Caki2 (cell line): Measurements from ENCODE around the gene CDKN3. TPM values are rescaled to one million over a fixed set of nuclear protein-coding genes. Genes with fewer than 3 reads are reported as not detected.
"Not testable (repeated sequence)": the region's sequence is repeated elsewhere in the genome, so short reads cannot be mapped to it uniquely, and the experiment has no call there.

Experiments
- DNase-seq: peaks from one replicate; pipeline ENCODE4 v3.0.0-alpha.2; 2015; ENCODE audit warnings: low read depth
- in situ Hi-C: cut with HindIII; loops from 2 replicates; pipeline ENCODE4 v1.10.0; 2016; ENCODE audit warnings: low sequenced_read_pairs, low pct_unique_long_range_greater_than_20kb, mixed read lengths
- total RNA-seq: library from RNA; depleted of rRNA; stranded (reverse); fragments of >200 nt; shearing (Covaris generic); gene quantifications from 2 replicates; pipeline ENCODE4 v1.2.3, GENCODE V29; 2014; ENCODE audit warnings: low replicate concordance

The CDKN3 gene
- total RNA-seq, 1 experiment from 2014 or later, result 101 TPM

DNA sequence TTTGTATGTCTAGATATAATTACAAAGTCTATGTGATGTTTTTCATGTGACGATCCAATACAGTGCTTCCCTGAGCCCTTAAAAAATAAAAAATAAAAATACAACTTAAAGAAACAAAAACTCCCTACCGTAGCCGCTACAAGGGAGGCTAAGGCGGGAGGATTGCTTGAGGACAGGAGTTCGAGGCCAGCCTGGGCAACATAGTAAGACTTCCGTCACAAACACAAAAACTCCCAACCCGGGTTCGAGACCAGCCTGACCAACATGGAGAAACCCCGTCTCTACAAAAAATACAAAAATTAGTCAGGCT lies 669 bp upstream of the CDKN3 start:
- in situ Hi-C loops, result no loop called here
- DNase-seq, result no peak

DNA sequence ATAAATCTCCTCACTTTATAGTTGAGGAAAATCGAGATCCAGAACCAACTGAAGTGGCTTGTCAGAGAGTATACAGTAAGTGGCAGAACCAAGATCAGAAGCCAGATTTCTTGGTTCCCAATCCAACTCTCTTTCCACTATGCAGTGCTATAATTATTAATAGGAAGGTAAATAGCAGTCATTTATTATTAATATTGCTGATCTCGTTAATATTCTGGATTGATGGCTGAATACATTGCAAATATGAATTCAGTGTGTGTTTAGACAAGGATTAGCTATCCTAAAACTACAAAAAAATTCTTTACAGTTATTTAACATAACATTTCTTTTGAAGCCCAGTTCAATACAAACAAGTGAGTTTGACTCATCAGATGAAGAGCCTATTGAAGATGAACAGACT lies 2.8 kb downstream of the CDKN3 start:
- in situ Hi-C loops, result no loop called here
- no peak for DNase-seq

DNA sequence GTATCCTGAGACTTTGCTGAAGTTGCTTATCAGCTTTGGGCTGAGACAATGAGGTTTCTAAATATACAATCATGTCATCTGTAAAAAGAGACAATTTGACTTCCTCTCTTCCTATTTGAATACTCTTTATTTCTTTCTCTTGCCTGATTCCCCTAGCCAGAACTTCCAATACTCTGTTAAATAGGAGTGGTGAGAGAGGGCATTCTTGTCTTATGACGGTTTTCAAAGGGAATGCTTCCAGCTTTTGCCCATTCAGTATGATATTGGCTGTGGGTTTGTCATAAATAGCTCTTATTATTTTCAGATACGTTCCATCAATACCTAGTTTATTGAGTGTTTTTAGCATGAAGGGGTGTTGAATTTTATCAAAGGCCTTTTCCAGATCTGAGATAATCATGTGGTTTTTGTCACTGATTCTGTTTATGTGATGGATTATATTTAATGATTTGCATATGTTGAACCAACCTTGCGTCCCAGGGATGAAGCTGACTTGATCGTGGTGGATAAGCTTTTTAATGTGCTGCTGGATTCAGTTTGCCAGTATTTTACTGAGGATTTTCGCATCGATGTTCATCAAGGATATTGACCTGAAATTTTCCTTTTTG lies 6.7 kb downstream of the CDKN3 start:
- in situ Hi-C loops, DNase-seq: not testable (repeated sequence)

DNA sequence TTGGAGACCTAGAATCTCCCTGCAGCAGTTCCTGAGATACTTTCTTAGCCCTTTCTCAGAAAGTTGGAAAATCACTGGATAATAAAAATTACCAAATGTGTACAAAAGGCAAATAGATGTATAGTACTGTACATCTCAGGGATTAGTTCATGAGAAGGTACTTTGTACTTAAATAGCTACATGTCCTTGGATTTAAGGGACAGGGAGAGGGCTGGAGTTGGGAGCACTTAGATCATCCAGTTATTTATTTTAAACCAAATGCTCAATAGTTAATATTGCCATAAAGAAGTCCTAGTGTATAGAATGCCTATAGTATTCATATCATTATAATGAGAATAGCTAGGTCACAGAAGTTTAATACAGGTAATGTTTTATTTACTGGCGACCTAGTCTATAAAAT lies 13.4 kb downstream of the CDKN3 start:
- in situ Hi-C loops, result no loop called here
- DNase-seq, result no peak

DNA sequence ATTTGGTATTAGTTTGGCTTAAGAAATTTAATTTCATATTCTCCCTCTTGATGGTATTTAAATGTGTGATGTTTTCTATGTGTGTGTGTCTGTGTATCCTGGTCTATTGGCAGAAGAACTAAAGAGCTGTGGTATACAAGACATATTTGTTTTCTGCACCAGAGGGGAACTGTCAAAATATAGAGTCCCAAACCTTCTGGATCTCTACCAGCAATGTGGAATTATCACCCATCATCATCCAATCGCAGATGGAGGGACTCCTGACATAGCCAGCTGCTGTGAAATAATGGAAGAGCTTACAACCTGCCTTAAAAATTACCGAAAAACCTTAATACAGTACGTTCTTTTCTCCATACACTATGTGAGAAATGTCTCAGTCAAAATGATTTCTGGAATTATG lies 14.6 kb downstream of the CDKN3 start:
- in situ Hi-C loops, result no loop called here
- DNase-seq, result no peak

DNA sequence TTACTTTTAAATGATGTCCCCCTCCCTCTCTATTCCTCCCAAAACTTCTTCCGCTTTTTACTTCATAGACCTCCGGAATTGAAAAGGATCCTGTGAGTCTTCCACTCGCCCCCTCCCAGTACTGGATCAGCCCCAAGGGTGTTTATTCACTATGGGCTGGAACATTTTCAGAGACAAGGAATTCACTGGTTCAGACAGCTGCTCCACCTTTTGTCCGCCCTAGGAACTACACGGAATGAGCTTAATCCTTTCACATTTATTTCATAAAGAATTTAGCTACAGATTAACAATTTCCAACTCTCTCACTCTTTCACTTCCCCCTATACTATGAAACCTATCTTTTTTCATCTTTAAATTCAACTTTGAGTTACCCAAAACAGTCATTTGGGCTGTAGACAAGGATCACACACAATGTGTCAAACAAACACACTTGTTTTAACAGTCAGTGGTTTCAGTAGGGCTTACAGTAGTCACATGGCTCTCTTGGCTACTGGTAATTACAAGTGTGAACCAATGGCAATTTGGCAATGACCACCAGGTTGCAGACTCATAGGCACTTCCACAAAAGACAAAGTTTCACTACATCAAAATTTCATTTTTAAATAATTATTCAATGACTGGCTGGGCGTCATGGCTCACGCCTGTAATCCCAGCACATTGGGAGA lies 23.8 kb downstream of the CDKN3 start:
- peak; percentile 31 for DNase-seq
- in situ Hi-C loops, result no loop called here

DNA sequence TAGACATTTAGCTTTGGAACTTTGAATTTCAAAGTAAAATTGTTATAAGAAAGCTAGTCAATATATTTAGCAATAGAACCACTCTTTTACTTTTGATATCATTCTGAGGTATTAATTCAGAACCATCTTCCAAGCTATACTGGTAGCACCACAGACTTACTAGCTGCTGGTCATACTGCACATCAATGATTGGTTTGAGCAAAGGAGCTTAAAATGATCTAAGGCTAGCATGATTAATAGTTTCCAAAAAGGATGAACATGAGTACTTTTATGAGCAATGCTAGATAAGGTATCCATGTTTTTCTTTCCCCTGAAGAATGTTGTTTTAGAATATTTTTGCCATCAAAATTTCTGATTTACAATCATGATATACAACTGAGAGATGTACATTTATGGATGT lies 27.2 kb downstream of the CDKN3 start:
- no peak for DNase-seq
- in situ Hi-C loops, result no loop called here

DNA sequence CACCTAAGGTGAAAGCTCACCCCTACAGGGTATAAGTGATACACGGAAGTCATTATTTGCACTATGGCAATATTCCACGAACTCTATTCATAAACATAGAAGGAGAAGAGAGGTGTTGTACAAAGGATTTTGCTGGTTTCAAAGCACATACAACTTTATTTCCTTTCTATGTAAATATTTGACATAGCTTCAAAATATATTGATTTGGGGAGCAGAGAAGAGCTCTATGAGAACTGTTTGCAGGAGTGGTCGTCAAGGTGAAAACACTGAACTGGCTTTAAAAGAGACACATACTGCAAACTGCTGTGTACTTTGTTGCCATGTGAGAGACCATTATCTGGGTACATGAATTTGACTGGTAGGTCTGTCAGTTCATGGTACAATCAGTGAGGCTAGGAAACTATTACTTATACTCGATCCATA lies 27.7 kb downstream of the CDKN3 start:
- DNase-seq, result no peak
- in situ Hi-C loops, result no loop called here

DNA sequence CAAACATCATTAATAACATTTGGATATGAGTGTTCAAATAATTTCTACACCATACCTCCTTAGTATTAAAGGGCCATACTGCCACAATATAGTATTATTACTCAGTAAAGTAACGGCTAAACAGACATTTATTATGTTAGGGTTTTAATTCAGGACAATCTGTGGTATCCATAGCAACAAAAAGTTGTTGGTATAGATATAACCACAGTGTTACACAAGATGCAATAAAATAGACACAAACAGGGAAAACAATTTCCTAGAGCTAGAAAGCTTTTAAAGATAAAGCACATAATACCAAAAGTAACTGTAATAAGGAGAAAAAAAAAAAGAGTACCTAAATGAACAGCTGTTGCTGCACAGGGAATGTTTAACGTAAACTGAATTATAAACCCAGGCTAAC lies 28.3 kb downstream of the CDKN3 start:
- DNase-seq, result no peak
- in situ Hi-C loops, result no loop called here

DNA sequence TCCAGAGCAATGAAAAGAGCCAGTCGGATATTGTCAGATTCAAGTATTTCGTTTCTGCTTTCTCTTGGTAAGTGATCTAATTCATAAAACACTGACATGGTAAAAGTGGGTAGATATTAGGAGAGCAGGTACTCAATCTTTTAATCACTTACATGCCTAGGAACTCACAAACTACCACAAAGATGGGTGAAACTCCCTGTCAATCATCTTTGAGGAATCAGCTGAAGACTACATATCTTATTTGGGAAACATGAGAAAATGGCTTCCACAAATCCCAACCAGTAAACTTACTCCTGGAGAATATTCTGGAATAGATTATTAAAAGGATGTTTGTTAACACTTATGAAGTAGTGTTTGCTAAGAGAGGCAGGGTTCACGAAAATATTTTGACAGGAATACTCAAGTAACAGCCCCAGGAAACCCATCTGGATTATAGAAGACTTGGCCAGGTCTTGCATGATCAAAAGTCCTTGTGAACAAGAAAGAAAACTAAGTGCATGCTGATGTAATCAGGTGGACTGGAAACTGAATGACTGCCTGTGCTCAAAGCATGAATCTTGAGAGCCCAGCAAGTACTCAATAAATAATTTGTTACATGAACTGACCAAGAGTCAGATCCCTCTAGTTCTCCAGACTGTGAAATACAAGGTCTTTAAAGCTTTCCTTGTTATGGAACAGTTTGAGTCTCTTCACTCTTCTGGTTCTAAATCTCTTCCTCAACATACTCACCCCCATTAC lies 28.9 kb downstream of the CDKN3 start:
- in situ Hi-C loops, result no loop called here
- no peak for DNase-seq

DNA sequence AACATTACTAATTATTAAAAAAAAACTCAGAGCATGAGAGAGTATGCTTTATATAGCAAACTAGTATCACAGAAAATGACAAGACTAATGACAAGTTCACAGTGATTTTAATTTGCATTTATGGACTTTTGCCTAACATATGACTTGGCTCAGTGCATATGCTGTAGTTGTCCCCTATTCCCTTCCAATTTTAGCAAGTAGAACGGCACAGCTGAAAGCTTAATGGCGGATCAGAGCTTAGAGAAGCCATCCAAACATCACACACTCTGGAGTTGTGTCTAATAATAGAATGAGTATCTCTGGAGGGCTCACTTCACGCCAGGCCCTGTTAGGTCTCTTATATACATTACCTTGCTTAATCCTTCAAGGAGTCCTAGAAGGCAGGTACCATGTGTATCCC lies 31.1 kb downstream of the CDKN3 start:
- DNase-seq, result no peak
- in situ Hi-C loops, result no loop called here

DNA sequence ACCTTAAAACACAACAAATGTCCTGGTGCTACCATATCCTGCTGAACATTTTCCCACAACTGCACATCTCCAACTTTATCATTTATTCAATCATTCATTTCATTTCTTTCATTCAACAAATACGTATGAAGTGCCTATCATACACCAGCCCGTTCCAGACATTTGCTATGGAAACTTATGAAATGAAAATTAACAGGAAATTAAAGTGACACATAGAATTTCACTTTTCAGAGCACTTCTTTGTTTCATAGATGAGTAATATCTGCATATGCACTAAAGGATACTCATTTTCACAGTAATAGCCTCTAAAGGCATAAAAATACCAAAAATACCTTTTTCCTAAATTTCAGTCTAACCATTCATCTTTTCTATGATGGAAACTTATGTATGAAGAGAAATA lies 31.7 kb downstream of the CDKN3 start:
- in situ Hi-C loops, result no loop called here
- DNase-seq, result no peak

DNA sequence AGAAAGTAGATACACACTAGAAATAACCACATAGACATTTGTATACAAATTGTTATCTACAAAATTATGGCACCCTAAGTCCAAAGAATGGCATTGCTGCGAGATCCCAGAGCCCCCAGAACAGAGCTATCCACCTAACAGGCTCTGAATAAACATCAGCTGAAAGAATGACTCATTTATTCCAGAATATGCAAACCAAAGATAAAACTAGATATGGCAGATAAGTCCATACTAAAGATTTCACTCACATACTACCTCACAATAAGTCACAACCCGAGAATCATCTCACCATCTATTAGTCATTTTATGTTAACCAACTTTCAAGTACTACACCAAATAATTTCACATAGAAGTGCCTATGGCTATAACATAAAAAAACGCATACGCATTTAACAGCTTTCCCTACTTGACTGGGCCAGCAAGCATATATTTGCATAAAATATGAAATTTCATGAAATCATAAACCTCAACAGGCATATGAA lies 38.7 kb downstream of the CDKN3 start:
- in situ Hi-C loops, result no loop called here
- no peak for DNase-seq

DNA sequence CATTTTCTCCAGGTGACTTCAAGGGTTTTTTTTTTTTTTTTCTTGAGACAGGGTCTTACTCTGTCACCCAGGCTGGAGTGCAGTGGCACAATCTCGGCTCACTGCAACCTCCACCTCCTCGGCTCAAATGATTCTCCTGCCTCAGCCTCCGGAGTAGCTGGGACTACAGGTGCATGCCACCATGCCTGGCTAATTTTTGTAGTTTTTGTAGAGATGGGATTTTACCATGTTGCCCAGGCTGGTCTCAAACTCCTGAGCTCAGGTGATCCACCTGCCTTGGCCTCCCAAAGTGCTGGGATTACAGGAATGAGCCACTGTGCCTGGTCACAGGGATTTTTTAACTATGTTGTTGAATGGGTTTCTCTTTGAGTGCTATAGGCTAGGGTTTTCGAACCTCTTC lies 41.1 kb downstream of the CDKN3 start:
- in situ Hi-C loops, DNase-seq: not testable (repeated sequence)

DNA sequence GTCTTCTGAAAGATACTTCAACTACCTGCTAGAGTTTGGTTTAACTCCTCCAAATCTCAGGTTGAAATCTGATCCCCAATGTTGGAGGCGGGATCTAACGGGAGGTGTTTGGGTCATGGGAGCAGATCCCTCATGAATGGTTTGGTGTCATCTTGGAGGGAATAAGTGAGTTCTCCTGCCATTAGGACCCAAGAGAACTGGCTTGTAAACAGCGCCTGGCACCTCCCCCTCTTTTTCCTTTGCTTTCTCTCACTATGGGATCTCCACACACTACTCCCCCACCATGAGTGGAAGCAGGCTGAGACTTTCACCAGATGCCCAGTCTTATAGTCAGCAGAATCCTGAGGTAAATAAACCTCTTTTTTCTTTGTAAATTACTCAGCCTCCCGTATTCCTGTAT lies 41.9 kb downstream of the CDKN3 start:
- no peak for DNase-seq
- in situ Hi-C loops, result no loop called here

DNA sequence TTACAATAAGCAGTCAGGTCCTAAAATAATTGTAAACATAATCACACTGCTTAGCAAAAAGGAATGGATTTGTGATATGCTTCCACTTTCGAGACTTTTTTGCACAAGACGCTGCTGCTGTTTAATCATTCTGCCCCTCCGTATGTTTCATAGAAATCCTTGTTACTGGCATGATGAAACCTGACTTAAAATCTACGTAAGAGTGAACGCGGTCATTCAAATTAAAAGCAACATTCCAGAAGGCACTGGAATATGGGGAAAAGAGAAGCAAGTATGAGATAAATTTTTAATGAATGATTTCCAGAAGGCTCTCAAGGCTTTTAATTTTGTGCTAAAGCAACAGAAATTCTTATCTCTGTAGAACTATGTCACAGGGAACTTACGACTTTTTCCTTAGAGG lies 43.2 kb downstream of the CDKN3 start:
- in situ Hi-C loops, result no loop called here
- peak; percentile 12 for DNase-seq

DNA sequence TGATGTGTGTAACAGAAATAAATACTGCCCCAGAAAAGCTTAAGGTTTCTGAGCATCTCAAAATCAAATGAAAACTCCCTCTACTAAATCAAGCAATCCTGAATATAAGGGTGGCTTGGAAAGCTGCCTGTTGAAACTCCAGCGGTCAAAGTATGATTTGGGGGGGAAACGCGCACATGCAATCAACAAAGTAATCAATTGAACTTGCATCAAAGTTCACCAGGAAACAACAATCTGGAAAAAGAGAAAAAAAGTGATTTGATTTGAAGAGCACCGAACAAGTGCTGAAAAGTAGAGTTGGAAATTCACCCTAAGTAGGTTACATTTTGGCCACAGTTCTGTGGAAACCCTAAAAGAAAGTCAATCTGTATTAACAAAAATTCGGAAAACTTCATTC lies 43.7 kb downstream of the CDKN3 start:
- peak; percentile 8 for DNase-seq
- in situ Hi-C loops, result no loop called here

DNA sequence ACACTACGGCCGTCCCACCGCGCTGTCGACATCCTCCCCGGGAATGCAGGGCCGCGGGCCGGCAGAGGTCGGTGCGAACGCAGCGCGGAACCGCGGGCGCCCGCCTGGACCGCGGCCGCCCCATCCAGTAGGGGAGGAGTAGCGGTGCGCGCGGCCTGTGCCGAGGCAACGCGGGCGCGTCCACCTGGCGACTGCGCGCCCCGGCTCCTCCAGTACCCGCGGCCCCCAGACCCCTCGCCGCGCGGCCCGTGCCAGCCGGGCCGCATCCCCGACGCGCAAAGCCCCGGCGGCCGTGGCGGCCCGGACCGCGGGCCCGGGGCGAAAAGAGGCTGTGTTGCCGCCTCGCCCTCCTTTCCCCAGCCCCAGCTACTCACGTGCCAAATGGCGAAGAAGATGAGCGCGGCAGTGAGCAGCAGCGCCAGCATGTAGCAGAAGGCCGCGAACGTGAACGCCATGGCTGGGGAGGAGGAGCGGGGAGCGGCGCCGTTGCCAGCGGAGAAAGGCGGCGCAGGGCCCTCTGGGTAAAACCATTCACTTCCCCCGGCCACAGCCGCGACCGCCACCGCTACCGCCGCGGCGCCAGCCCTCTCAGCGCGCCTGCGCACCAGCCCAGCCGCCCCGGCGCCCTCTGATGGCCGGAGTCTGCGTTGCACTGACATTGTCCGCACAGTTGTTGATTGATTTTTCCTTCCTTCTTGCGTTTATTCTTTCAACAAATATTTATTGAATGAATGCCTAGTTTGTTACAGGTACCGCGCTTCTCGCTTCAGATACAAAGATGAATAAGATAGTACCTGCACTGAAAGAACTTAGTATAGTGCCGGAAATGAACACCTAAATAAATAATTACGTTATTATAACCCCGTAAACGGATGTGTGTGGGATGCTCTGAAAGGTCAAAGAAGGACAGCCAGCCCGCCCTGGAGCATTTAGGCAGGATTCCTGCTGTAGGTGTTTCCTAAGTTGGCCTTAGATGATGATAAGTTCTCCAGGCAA lies 44.4 kb downstream of the CDKN3 start, which contains the start of gene CNIH1:
Gene CNIH1, minus strand, starts transcription at position 502 of the 996 bp plus-strand sequence. Its CDS starts 47 bp downstream, at position 455.
- DNase-seq, result peak; percentile 86
- in situ Hi-C loops, result no loop called here
